GM12892 (cell line): Measurements from ENCODE around the gene SIGLEC6.

Source experiments
- POLR2A ChIP-seq: IDR thresholded peaks from 2 replicates; pipeline ENCODE4 v1.6.1; 2011; ENCODE audit warnings: low read depth, low read length, control low read depth
- POLR2AphosphoS5 ChIP-seq: IDR thresholded peaks from 2 replicates; pipeline ENCODE4 v1.6.1; 2011; ENCODE audit warnings: low read depth, low read length, control low read depth
- TAF1 ChIP-seq: IDR thresholded peaks from 2 replicates; pipeline ENCODE4 v1.6.1; 2011; ENCODE audit warnings: low read depth, mild to moderate bottlenecking, control low read depth, low read length, borderline replicate concordance

- TF ChIP-seq TAF1 (no peak), POLR2AphosphoS5 (no peak), POLR2A (no peak)
Observed at GRCh38 chr19:51480590-51480989, 50.9 kb downstream of the SIGLEC6 start.
